Thyroid gland (tissue), 4 donors: ENCODE results near the gene LMF2.

Source experiments
- POLR2A ChIP-seq, 2 donors: fragments of 450-650 bp; IDR thresholded peaks; one replicate each; pipeline ENCODE4 v1.6.1; 2017; ENCODE audit warnings: antibody characterized with exemption in 2 of 2, mild to moderate bottlenecking in 2 of 2, moderate library complexity in 1 of 2
- TF ChIP-seq, protein P1 (sequence below), 6 experiments: fragments of 200-600 bp in 3 of 6; fragments of 450-650 bp in 3 of 6; sonication (generic) in 3 of 6; IDR thresholded peaks; one replicate each; pipeline ENCODE4 v1.5.1; 2016 to 2019; ENCODE audit warnings: antibody characterized with exemption in 6 of 6, mild to moderate bottlenecking in 2 of 6, inconsistent platforms in 1 of 6, moderate library complexity in 1 of 6

DNA sequence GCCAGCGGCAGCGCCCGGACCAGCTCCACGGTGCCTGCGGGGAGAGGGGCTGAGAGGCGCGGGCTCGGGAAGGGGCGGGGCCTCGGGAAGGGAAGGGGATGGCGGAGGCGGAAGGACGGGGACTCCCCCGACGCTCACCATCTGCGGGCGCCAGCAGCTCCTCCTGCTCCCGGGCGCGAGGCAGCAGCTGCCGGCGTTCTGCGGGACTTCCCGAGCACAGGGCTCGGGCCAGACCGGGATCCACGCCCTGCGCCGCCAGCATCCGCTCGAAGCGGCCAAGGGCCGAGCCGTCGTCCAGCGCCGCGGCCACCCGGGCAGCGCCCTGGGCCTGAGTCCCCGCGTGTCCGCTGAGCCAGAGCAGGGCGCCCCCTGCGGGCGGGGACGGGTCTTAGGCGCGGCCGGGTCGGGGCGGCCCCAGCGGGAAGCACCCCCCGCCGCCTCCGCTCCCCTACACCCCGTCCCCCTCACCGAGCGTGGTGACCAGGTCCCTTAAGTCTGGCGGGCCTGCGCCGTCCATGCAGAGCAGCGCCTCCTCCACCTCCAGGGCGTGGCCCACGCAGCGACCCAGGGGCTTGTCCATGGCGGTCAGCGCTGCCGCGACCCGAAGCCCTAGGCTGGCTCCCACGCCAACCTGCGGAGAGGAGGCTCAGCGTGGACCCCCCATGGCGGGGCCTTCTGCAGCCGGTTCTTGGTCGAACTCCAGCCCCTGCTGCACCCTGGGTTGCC is 18.8 kb upstream of the LMF2 start:
- TF ChIP-seq POLR2A (IDR thresholded peaks at IDR 0.05), result no peak
- TF ChIP-seq, protein P1, sequence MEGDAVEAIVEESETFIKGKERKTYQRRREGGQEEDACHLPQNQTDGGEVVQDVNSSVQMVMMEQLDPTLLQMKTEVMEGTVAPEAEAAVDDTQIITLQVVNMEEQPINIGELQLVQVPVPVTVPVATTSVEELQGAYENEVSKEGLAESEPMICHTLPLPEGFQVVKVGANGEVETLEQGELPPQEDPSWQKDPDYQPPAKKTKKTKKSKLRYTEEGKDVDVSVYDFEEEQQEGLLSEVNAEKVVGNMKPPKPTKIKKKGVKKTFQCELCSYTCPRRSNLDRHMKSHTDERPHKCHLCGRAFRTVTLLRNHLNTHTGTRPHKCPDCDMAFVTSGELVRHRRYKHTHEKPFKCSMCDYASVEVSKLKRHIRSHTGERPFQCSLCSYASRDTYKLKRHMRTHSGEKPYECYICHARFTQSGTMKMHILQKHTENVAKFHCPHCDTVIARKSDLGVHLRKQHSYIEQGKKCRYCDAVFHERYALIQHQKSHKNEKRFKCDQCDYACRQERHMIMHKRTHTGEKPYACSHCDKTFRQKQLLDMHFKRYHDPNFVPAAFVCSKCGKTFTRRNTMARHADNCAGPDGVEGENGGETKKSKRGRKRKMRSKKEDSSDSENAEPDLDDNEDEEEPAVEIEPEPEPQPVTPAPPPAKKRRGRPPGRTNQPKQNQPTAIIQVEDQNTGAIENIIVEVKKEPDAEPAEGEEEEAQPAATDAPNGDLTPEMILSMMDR (IDR thresholded peaks at IDR 0.05), result peak in 4 of 6 experiments; percentile 39 to 59 (median 54)
